Measurements from ENCODE around the gene EPHA3.

EPHA3 gene

DNA sequence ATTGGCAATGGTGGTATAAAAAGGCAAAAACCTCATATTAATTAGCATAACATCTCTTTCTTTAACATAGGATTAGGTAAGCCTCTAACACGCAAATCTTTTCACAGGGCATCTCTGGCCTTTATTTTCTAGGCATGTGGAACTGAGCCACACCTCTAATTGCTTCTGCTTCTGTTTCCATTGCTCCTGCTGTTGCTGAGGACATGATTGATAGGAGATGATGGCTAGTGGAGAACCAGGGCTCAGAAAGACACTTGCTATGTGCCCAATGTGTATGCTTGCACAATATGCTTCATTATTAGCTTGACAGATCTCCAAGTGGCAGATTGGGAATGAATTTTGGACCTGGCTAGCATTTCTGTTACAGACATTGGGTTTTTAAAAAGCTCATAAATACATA lies 114.5 kb downstream of the EPHA3 start:
- no peak overlapping the region for H4K8ac ChIP-seq (ENCODE audit: low read length)
- no peak overlapping the region for H3K23ac ChIP-seq (ENCODE audit: low read length in 2 of 2)
- H3K4ac ChIP-seq (ENCODE audit: low read depth in 1 of 2, low read length in 2 of 2), result no peak overlapping the region
- no peak overlapping the region for H2BK15ac ChIP-seq (ENCODE audit: low read depth, poor library complexity, severe bottlenecking)
- H3K14ac ChIP-seq (ENCODE audit: low read length in 2 of 2), result no peak overlapping the region
- H2AK5ac ChIP-seq (ENCODE audit: low read length, severe bottlenecking), result no peak overlapping the region
- H3K27me3 ChIP-seq (ENCODE audit: control insufficient read depth in 1 of 2, insufficient read depth in 1 of 2, low read length in 2 of 2), result no peaks in the 10 kb centered on the region
- no peak overlapping the region for H4K91ac ChIP-seq (ENCODE audit: low read length)
- H3K9ac ChIP-seq (ENCODE audit: low read length), result no peak overlapping the region
- no peaks in the 10 kb centered on the region for H3K4me1 ChIP-seq (ENCODE audit: control insufficient read depth, insufficient read depth, low read depth, low read length)
- H2BK12ac ChIP-seq (ENCODE audit: low read length in 2 of 2), result no peak overlapping the region
- H3K36me3 ChIP-seq (ENCODE audit: control insufficient read depth in 1 of 2, insufficient read depth in 2 of 2, low read depth in 1 of 2, low read length in 2 of 2), result no peaks in the 10 kb centered on the region
- no peak overlapping the region for H3K4me2 ChIP-seq (ENCODE audit: low read length, poor library complexity, severe bottlenecking)
- DNase-seq, result no peak
- H2AFZ ChIP-seq (ENCODE audit: low read depth, low read length), result no peak overlapping the region
- WGBS, result 100% methylated on average over 1 of the region's 1 CpG
- no peaks in the 10 kb centered on the region for H3K79me1 ChIP-seq (replicated peaks; ENCODE audit: low read length, poor library complexity, severe bottlenecking)
- no peak overlapping the region for H3K4me3 ChIP-seq (ENCODE audit: insufficient read depth in 1 of 2, low read depth in 1 of 2, low read length in 2 of 2)
- H2BK120ac ChIP-seq (ENCODE audit: low read depth, low read length), result no peak overlapping the region
- no peak overlapping the region for H2BK5ac ChIP-seq (ENCODE audit: low read depth, low read length, poor library complexity, severe bottlenecking)
- H3K9me3 ChIP-seq (ENCODE audit: control insufficient read depth, low read length), result no peaks in the 10 kb centered on the region
- H3K27ac ChIP-seq (ENCODE audit: low read length, poor library complexity, severe bottlenecking), result no peak overlapping the region
- no peak overlapping the region for H3K18ac ChIP-seq (ENCODE audit: low read depth in 1 of 2, low read length in 2 of 2)

DNA sequence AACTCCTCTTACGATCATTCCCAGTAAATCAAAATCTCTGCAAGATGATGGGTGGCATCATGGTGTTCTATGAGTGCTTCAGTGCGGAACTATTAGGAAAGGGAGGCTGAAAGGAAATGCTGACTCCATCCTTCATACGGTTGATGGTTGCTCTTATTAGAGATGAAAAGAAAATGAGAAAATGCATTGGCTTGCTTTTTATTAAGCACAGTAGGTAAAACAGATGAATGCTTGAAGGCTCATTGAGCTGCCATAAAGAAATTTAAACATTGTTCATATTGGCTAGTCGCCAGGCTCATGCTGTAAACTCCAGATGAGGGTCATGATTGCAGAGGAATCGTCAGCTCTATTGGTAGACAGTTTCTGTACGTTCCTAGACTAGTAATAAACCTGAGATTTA lies 115.8 kb downstream of the EPHA3 start:
- no peaks in the 10 kb centered on the region for H3K36me3 ChIP-seq (ENCODE audit: control insufficient read depth in 1 of 2, insufficient read depth in 2 of 2, low read depth in 1 of 2, low read length in 2 of 2)

DNA sequence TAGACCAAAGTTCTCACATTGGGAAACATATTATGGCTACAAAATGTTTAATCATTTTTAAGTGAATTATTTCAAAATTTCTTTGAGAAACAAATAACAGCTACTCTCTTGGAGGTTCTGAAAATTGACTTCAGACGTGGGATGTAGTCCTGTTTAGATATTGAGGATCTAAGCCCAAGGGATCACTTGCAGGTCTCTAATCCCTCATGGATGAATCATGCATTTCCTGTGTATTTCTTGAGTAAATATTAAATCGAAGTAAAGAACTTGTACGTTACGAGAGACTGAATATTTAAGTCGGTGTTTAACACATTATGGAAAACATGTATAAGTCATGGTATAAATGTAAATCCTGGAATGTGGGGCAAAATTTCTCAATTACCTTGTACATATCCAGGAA lies 119.8 kb downstream of the EPHA3 start:
- H3K27ac ChIP-seq (ENCODE audit: low read length, poor library complexity, severe bottlenecking), result no peak overlapping the region
- H3K79me1 ChIP-seq (replicated peaks; ENCODE audit: low read length, poor library complexity, severe bottlenecking), result no peaks in the 10 kb centered on the region
- WGBS, result 12% methylated on average over 5 of the region's 5 CpGs
- H3K23ac ChIP-seq (ENCODE audit: low read length in 2 of 2), result no peak overlapping the region
- no peaks in the 10 kb centered on the region for H3K9me3 ChIP-seq (ENCODE audit: control insufficient read depth, low read length)
- peak overlapping the region in 1 of 2 experiments; percentile 32 for H3K4me3 ChIP-seq (ENCODE audit: insufficient read depth in 1 of 2, low read depth in 1 of 2, low read length in 2 of 2)
- H2AFZ ChIP-seq (ENCODE audit: low read depth, low read length), result no peak overlapping the region
- no peak overlapping the region for H2BK5ac ChIP-seq (ENCODE audit: low read depth, low read length, poor library complexity, severe bottlenecking)
- H3K27me3 ChIP-seq (ENCODE audit: control insufficient read depth in 1 of 2, insufficient read depth in 1 of 2, low read length in 2 of 2), result no peaks in the 10 kb centered on the region
- no peak overlapping the region for H2BK12ac ChIP-seq (ENCODE audit: low read length in 2 of 2)
- peak; percentile 59 for DNase-seq
- no peak overlapping the region for H3K9ac ChIP-seq (ENCODE audit: low read length)
- no peak overlapping the region for H4K91ac ChIP-seq (ENCODE audit: low read length)
- H3K4ac ChIP-seq (ENCODE audit: low read depth in 1 of 2, low read length in 2 of 2), result no peak overlapping the region
- H3K18ac ChIP-seq (ENCODE audit: low read depth in 1 of 2, low read length in 2 of 2), result no peak overlapping the region
- H4K8ac ChIP-seq (ENCODE audit: low read length), result no peak overlapping the region
- H2BK120ac ChIP-seq (ENCODE audit: low read depth, low read length), result no peak overlapping the region
- H3K36me3 ChIP-seq (ENCODE audit: control insufficient read depth in 1 of 2, insufficient read depth in 2 of 2, low read depth in 1 of 2, low read length in 2 of 2), result no peaks in the 10 kb centered on the region
- no peaks in the 10 kb centered on the region for H3K4me1 ChIP-seq (ENCODE audit: control insufficient read depth, insufficient read depth, low read depth, low read length)
- H3K14ac ChIP-seq (ENCODE audit: low read length in 2 of 2), result no peak overlapping the region
- no peak overlapping the region for H2BK15ac ChIP-seq (ENCODE audit: low read depth, poor library complexity, severe bottlenecking)
- no peak overlapping the region for H2AK5ac ChIP-seq (ENCODE audit: low read length, severe bottlenecking)
- no peak overlapping the region for H3K4me2 ChIP-seq (ENCODE audit: low read length, poor library complexity, severe bottlenecking)

More for the DNA sequence above, 115.8 kb downstream of the EPHA3 start:
- Histone ChIP-seq H3K4me1 (ENCODE audit: control insufficient read depth, insufficient read depth, low read depth, low read length) (no peaks in the 10 kb centered on the region), H2BK120ac (ENCODE audit: low read depth, low read length) (no peak overlapping the region), H3K27me3 (ENCODE audit: control insufficient read depth in 1 of 2, insufficient read depth in 1 of 2, low read length in 2 of 2) (no peaks in the 10 kb centered on the region), H3K4me2 (ENCODE audit: low read length, poor library complexity, severe bottlenecking) (no peak overlapping the region), H2BK12ac (ENCODE audit: low read length in 2 of 2) (no peak overlapping the region), H3K23ac (ENCODE audit: low read length in 2 of 2) (no peak overlapping the region), H2AK5ac (ENCODE audit: low read length, severe bottlenecking) (no peak overlapping the region), H3K27ac (ENCODE audit: low read length, poor library complexity, severe bottlenecking) (no peak overlapping the region), H3K4ac (ENCODE audit: low read depth in 1 of 2, low read length in 2 of 2) (no peak overlapping the region), H4K8ac (ENCODE audit: low read length) (no peak overlapping the region), H2BK5ac (ENCODE audit: low read depth, low read length, poor library complexity, severe bottlenecking) (no peak overlapping the region), H3K79me1 (replicated peaks; ENCODE audit: low read length, poor library complexity, severe bottlenecking) (no peaks in the 10 kb centered on the region), H4K91ac (ENCODE audit: low read length) (no peak overlapping the region), H3K9me3 (ENCODE audit: control insufficient read depth, low read length) (no peaks in the 10 kb centered on the region), H3K18ac (ENCODE audit: low read depth in 1 of 2, low read length in 2 of 2) (no peak overlapping the region), H3K4me3 (ENCODE audit: insufficient read depth in 1 of 2, low read depth in 1 of 2, low read length in 2 of 2) (no peak overlapping the region), H3K14ac (ENCODE audit: low read length in 2 of 2) (no peak overlapping the region), H3K9ac (ENCODE audit: low read length) (no peak overlapping the region), H2AFZ (ENCODE audit: low read depth, low read length) (no peak overlapping the region), H2BK15ac (ENCODE audit: low read depth, poor library complexity, severe bottlenecking) (no peak overlapping the region)
- WGBS, result 77% methylated on average over 6 of the region's 6 CpGs
- no peak for DNase-seq

DNA sequence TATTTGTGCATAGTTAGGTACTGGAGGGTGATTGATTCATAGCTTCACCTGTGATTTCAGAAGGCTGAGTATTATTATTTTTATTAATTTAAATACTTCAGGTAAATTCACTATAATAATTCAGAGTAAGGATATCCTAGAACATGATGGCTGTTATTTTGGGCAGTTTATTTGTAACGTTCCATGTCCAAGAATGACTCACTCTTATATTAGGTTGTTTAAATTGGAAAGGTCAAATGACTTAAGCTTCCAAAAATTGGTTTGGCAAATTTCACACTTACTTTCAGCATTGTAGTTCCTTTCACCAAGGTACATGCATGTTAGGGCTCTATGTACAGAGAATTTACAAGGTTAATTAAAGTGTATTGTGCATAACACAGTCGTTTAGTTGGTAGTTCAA lies 120.2 kb downstream of the EPHA3 start:
- Histone ChIP-seq H4K8ac (ENCODE audit: low read length) (no peak overlapping the region), H3K4me3 (ENCODE audit: insufficient read depth in 1 of 2, low read depth in 1 of 2, low read length in 2 of 2) (peak overlapping the region in 1 of 2 experiments; percentile 32), H2AFZ (ENCODE audit: low read depth, low read length) (no peak overlapping the region), H3K36me3 (ENCODE audit: control insufficient read depth in 1 of 2, insufficient read depth in 2 of 2, low read depth in 1 of 2, low read length in 2 of 2) (no peaks in the 10 kb centered on the region), H3K14ac (ENCODE audit: low read length in 2 of 2) (no peak overlapping the region), H3K9ac (ENCODE audit: low read length) (no peak overlapping the region), H3K27me3 (ENCODE audit: control insufficient read depth in 1 of 2, insufficient read depth in 1 of 2, low read length in 2 of 2) (no peaks in the 10 kb centered on the region), H3K4me1 (ENCODE audit: control insufficient read depth, insufficient read depth, low read depth, low read length) (no peaks in the 10 kb centered on the region), H3K79me1 (replicated peaks; ENCODE audit: low read length, poor library complexity, severe bottlenecking) (no peaks in the 10 kb centered on the region), H3K9me3 (ENCODE audit: control insufficient read depth, low read length) (no peaks in the 10 kb centered on the region), H3K27ac (ENCODE audit: low read length, poor library complexity, severe bottlenecking) (no peak overlapping the region), H3K4me2 (ENCODE audit: low read length, poor library complexity, severe bottlenecking) (no peak overlapping the region), H2BK12ac (ENCODE audit: low read length in 2 of 2) (no peak overlapping the region), H2BK5ac (ENCODE audit: low read depth, low read length, poor library complexity, severe bottlenecking) (no peak overlapping the region), H4K91ac (ENCODE audit: low read length) (no peak overlapping the region), H3K18ac (ENCODE audit: low read depth in 1 of 2, low read length in 2 of 2) (no peak overlapping the region), H3K4ac (ENCODE audit: low read depth in 1 of 2, low read length in 2 of 2) (no peak overlapping the region), H2AK5ac (ENCODE audit: low read length, severe bottlenecking) (no peak overlapping the region), H3K23ac (ENCODE audit: low read length in 2 of 2) (no peak overlapping the region), H2BK15ac (ENCODE audit: low read depth, poor library complexity, severe bottlenecking) (no peak overlapping the region), H2BK120ac (ENCODE audit: low read depth, low read length) (no peak overlapping the region)
- peak; percentile 26 for DNase-seq
- 31% methylated on average over 2 of the region's 2 CpGs for WGBS

Measured in mesenchymal stem cell (in vitro differentiated cells and primary cell).